Measurements from ENCODE around the gene EEIG1.

DNA sequence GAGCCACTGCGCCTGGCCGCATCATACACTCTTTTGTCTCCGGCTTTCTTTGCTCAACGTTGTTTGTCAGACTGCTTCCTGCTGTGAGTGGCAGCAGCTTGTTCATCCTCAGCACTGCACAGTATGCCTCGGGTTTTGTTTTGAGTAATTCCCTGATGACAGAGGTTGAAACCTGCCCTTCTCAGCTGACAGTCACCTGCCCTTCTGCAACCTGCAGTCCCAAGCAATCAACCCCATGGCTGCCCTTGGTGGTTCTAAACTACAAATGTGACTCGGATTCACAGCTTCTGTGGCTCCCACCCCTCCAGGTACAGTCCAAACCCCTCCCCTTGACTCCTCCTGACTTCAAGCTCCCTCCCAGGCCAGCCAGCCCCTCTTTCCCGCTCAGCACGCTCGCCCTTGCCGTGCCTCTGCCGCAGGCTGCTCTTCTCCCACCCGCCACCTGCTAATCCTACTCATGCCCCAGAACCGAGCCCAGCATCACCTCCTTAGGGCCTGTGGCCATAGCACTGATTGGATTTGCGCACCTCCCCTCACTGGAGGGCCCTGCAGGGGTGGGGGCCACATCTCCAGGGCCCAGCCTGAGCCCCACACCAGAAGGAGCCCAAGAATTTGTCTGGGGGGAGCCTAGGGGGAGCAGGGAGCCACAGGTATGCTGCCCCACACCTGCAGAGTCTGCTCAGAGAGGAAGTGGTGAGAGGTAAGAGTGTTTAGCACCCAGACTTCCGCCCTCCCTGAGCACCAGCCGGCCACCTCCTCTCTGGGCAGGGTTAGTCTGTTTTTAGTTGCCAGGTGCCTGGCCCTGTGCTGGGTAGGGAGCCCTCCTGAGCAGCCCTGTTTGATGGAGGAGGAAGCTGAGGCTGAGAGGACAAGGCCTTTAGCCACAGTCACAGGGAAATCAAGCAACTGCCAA, 10.1 kb downstream of the EEIG1 start:
- TF ChIP-seq, protein P1, sequence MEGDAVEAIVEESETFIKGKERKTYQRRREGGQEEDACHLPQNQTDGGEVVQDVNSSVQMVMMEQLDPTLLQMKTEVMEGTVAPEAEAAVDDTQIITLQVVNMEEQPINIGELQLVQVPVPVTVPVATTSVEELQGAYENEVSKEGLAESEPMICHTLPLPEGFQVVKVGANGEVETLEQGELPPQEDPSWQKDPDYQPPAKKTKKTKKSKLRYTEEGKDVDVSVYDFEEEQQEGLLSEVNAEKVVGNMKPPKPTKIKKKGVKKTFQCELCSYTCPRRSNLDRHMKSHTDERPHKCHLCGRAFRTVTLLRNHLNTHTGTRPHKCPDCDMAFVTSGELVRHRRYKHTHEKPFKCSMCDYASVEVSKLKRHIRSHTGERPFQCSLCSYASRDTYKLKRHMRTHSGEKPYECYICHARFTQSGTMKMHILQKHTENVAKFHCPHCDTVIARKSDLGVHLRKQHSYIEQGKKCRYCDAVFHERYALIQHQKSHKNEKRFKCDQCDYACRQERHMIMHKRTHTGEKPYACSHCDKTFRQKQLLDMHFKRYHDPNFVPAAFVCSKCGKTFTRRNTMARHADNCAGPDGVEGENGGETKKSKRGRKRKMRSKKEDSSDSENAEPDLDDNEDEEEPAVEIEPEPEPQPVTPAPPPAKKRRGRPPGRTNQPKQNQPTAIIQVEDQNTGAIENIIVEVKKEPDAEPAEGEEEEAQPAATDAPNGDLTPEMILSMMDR (IDR thresholded peaks at IDR 0.05; ENCODE audit: low read depth, low read length) = no peak
- no peak for TF ChIP-seq EZH2phosphoT487 (IDR thresholded peaks at IDR 0.05; ENCODE audit: low read depth)
